GM10847 (cell line): Measurements from ENCODE around the gene RSPH9.

Source experiments
- POLR2A ChIP-seq: IDR thresholded peaks from 2 replicates; pipeline ENCODE4 v1.6.1; 2011; ENCODE audit not compliant: insufficient read length; ENCODE audit errors: extremely low read depth

Gene RSPH9

GRCh38 chr6:43639984-43640800, 4.6 kb upstream of the RSPH9 start:
- TF ChIP-seq POLR2A = no peak

GRCh38 chr6:43645613-43645964, 753 bp downstream of the RSPH9 start:
- TF ChIP-seq POLR2A = no peak

- TF ChIP-seq POLR2A = no peak
Measured at GRCh38 chr6:43647613-43648012, 2.8 kb downstream of the RSPH9 start.

GRCh38 chr6:43648248-43648647, 3.4 kb downstream of the RSPH9 start:
- TF ChIP-seq POLR2A = no peak

- TF ChIP-seq POLR2A = no peak
Measured at GRCh38 chr6:43657221-43657802, 12.5 kb downstream of the RSPH9 start.

- TF ChIP-seq POLR2A = no peak
Measured at GRCh38 chr6:43658161-43658560, 13.3 kb downstream of the RSPH9 start.

- no peak for TF ChIP-seq POLR2A
Measured at GRCh38 chr6:43665376-43665775, 20.5 kb downstream of the RSPH9 start.

GRCh38 chr6:43666196-43666920, 21.5 kb downstream of the RSPH9 start:
- no peak for TF ChIP-seq POLR2A

- TF ChIP-seq POLR2A = no peak
Measured at GRCh38 chr6:43667245-43668150, 22.7 kb downstream of the RSPH9 start.

- TF ChIP-seq POLR2A = no peak
Measured at GRCh38 chr6:43668151-43669028, 23.6 kb downstream of the RSPH9 start.

GRCh38 chr6:43669050-43669921, 24.4 kb downstream of the RSPH9 start:
- TF ChIP-seq POLR2A = no peak

- TF ChIP-seq POLR2A = no peak
Measured at GRCh38 chr6:43669922-43670622, 25.2 kb downstream of the RSPH9 start.

GRCh38 chr6:43670623-43670986, 25.8 kb downstream of the RSPH9 start:
- TF ChIP-seq POLR2A = no peak
